Left ventricle myocardium inferior (tissue), 1 donor: ENCODE results near the gene ZNF568. TPM values are rescaled to one million over a fixed set of nuclear protein-coding genes. Genes with fewer than 3 reads are reported as not detected.

Experiments
- DNase-seq: peaks from one replicate; pipeline ENCODE4 v3.0.0-alpha.2; 2020
- H3K27ac ChIP-seq: fragments of 200-600 bp; replicated peaks from 2 replicates; pipeline ENCODE4 v1.8.0; 2021
- H3K27me3 ChIP-seq: fragments of 200-600 bp; 2 replicates; pipeline ENCODE4 v1.8.0; 2021; ENCODE audit warnings: low read depth
- H3K36me3 ChIP-seq: fragments of 200-600 bp; 2 replicates; pipeline ENCODE4 v1.8.0; 2021
- H3K4me1 ChIP-seq: fragments of 200-600 bp; 2 replicates; pipeline ENCODE4 v1.8.0; 2021
- H3K4me3 ChIP-seq: fragments of 200-600 bp; 2 replicates; pipeline ENCODE4 v1.8.0; 2021; ENCODE audit warnings: mild to moderate bottlenecking, moderate library complexity
- H3K9me3 ChIP-seq: fragments of 200-600 bp; replicated peaks from 2 replicates; pipeline ENCODE4 v1.8.0; 2021
- CTCF ChIP-seq: fragments of 200-600 bp; IDR thresholded peaks from 2 replicates; pipeline ENCODE4 v1.8.0; 2021; ENCODE audit warnings: antibody characterized with exemption, mild to moderate bottlenecking, borderline replicate concordance
- intact Hi-C: fragments of 100-400 bp; cut with micrococcal nuclease; formaldehyde crosslinking; loops from one replicate; pipeline ENCODE4 v1.11.0; 2022
- total RNA-seq: library from RNA; stranded (reverse); fragmentation: NEBNext Ultra II Directional; extraction: Animal tissue kit (Norgen Biotek cat#: 25700); gene quantifications from one replicate; pipeline ENCODE4 v1.2.1, GENCODE V29; 2021
- donor health status: DM: no; HTN: yes; CAD: no; lungs with severe emphysema.

Gene ZNF568
- total RNA-seq, 1 donor from 2014 or later, result 7.1 TPM

GRCh38 chr19:36962346-36962745 is 46.2 kb downstream of the ZNF568 start:
- intact Hi-C loops, result no loop called here
- TF ChIP-seq CTCF, result no peak
- Histone ChIP-seq H3K9me3 (peaks cover 51% of the 10 kb centered on the region), H3K4me3 (no peak overlapping the region), H3K27ac (no peak overlapping the region), H3K27me3 (no peaks in the 10 kb centered on the region), H3K36me3 (peaks cover 26% of the 10 kb centered on the region), H3K4me1 (no peaks in the 10 kb centered on the region)
- no peak for DNase-seq

- Histone ChIP-seq H3K4me3 (no peak overlapping the region), H3K9me3 (peaks cover 42% of the 10 kb centered on the region), H3K27ac (no peak overlapping the region), H3K36me3 (peaks cover 26% of the 10 kb centered on the region), H3K4me1 (no peaks in the 10 kb centered on the region), H3K27me3 (no peaks in the 10 kb centered on the region)
- DNase-seq, result no peak
- TF ChIP-seq CTCF, result no peak
- intact Hi-C loops, result no loop called here
Measured at GRCh38 chr19:36963280-36963679, 47.1 kb downstream of the ZNF568 start.

- Histone ChIP-seq H3K27me3 (no peaks in the 10 kb centered on the region), H3K36me3 (peaks cover 2% of the 10 kb centered on the region), H3K4me1 (peaks cover 21% of the 10 kb centered on the region), H3K9me3 (no peaks in the 10 kb centered on the region), H3K27ac (peak overlapping the region; percentile 92), H3K4me3 (peak overlapping the region; percentile 85)
- intact Hi-C loops, result no loop called here
- TF ChIP-seq CTCF, result no peak
- no peak for DNase-seq
Measured at GRCh38 chr19:36972571-36972970, 56.4 kb downstream of the ZNF568 start.

GRCh38 chr19:36973021-36973843 is 57.1 kb downstream of the ZNF568 start:
- Histone ChIP-seq H3K27me3 (no peaks in the 10 kb centered on the region), H3K9me3 (no peaks in the 10 kb centered on the region), H3K27ac (peak overlapping the region; percentile 92), H3K4me3 (peak overlapping the region; percentile 85), H3K36me3 (peaks cover 8% of the 10 kb centered on the region), H3K4me1 (peaks cover 21% of the 10 kb centered on the region)
- intact Hi-C loops, result no loop called here
- peak; percentile 85 for TF ChIP-seq CTCF
- DNase-seq, result peak; percentile 87

- peaks cover 21% of the 10 kb centered on the region for H3K4me1 ChIP-seq
- no peak for TF ChIP-seq CTCF
- intact Hi-C loops, result no loop called here
- H3K27me3 ChIP-seq, result no peaks in the 10 kb centered on the region
- no peaks in the 10 kb centered on the region for H3K9me3 ChIP-seq
- peak overlapping the region; percentile 85 for H3K4me3 ChIP-seq
- DNase-seq, result no peak
- H3K27ac ChIP-seq, result peak overlapping the region; percentile 92
- peaks cover 9% of the 10 kb centered on the region for H3K36me3 ChIP-seq
Measured at GRCh38 chr19:36973844-36974195, 57.7 kb downstream of the ZNF568 start.
